NK-92 treated with Interleukin-12 subunit alpha and Interleukin-12 subunit beta, amount 100 ng/mL, for 24 hours (cell line): ENCODE data around the gene SRPRA.
A peak's percentile ranks its signal among the peaks of the same experiment; 100 is the strongest.
"Not testable (repeated sequence)": the region's sequence is repeated elsewhere in the genome, so short reads cannot be mapped to it uniquely, and the experiment has no call there.

Source experiments
- DNase-seq: peaks from one replicate; lab custom pipeline; 2025; lab: John Stamatoyannopoulos, UW

Gene SRPRA, protein sequence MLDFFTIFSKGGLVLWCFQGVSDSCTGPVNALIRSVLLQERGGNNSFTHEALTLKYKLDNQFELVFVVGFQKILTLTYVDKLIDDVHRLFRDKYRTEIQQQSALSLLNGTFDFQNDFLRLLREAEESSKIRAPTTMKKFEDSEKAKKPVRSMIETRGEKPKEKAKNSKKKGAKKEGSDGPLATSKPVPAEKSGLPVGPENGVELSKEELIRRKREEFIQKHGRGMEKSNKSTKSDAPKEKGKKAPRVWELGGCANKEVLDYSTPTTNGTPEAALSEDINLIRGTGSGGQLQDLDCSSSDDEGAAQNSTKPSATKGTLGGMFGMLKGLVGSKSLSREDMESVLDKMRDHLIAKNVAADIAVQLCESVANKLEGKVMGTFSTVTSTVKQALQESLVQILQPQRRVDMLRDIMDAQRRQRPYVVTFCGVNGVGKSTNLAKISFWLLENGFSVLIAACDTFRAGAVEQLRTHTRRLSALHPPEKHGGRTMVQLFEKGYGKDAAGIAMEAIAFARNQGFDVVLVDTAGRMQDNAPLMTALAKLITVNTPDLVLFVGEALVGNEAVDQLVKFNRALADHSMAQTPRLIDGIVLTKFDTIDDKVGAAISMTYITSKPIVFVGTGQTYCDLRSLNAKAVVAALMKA

DNA sequence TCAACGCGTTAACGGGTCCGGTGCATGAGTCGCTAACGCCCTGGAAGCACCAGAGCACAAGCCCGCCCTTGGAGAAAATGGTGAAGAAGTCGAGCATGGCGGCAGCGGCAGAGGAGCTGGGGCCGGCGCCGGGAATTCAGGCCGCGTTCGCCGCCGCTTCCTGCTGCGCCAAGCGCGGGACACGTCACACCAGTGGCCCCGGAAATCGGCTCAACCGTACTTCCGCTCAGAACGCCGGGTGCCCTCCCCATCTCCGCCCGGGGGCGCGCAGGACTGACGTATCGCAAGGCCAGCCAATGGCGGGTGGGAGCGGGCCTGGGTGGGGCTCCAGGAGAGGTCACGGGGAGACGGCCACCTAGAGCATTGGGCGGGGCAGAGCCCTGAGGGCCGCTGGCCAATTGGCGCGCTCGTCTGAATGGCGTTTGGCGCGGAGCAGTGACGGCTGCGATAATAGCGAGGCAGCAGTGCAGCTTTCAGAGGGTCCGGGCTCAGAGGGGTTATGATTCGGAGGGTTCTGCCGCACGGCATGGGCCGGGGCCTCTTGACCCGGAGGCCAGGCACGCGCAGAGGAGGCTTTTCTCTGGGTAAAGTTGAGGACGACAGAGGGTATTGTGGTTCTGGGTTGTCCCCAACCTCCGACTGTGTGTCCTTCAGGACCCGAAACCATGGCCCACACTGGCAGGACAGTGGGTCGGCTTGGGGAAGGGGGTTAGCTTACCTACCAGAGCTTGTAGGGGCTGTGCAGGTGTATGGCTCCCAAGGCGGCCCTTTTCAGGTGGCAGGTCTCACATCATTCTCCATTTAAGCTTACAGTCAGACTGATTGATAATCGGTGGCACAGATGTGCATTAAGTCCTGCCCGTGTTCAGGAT is at the start of gene SRPRA, which contains the start of gene FOXRED1:
Gene SRPRA (minus strand): TSS at position 188 of the 872 bp plus-strand sequence. CDS start 91 bp downstream, at position 97.
Gene FOXRED1 (plus strand): TSS at position 447 of the 872 bp plus-strand sequence. CDS start 53 bp downstream, at position 500.
- DNase-seq, result peak; percentile 98

- no peak for DNase-seq
Measured at GRCh38 chr11:126317756-126318573, 49.3 kb upstream of the SRPRA start.

- DNase-seq, result no peak
Measured at GRCh38 chr11:126317432-126317755, 48.7 kb upstream of the SRPRA start.

- DNase-seq, result no peak
Measured at GRCh38 chr11:126313826-126314225, 45.1 kb upstream of the SRPRA start.

DNA sequence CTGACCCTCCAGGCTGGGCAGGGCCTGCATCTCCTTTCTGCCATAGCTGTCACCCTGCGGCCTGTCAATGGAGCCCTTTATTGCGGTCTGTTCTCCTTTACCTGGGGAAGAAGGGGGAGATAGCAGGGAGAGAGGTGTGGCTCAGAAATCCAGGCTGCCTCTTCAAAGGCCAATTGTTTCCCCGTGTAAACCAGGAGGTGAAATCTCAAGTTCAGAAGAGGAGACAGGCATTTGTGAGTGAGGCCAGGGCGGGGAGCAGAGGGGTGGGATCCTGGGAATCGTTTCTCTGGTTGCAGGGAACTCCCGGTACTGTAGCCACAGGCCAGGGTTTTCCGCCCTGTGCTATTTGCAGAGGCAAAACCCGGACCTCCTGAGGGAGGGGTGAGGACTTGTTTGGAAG is 44.3 kb upstream of the SRPRA start:
- no peak for DNase-seq

- no peak for DNase-seq
Measured at GRCh38 chr11:126311401-126312291, 43.0 kb upstream of the SRPRA start.

GRCh38 chr11:126310992-126311310 is 42.3 kb upstream of the SRPRA start:
- no peak for DNase-seq

DNA sequence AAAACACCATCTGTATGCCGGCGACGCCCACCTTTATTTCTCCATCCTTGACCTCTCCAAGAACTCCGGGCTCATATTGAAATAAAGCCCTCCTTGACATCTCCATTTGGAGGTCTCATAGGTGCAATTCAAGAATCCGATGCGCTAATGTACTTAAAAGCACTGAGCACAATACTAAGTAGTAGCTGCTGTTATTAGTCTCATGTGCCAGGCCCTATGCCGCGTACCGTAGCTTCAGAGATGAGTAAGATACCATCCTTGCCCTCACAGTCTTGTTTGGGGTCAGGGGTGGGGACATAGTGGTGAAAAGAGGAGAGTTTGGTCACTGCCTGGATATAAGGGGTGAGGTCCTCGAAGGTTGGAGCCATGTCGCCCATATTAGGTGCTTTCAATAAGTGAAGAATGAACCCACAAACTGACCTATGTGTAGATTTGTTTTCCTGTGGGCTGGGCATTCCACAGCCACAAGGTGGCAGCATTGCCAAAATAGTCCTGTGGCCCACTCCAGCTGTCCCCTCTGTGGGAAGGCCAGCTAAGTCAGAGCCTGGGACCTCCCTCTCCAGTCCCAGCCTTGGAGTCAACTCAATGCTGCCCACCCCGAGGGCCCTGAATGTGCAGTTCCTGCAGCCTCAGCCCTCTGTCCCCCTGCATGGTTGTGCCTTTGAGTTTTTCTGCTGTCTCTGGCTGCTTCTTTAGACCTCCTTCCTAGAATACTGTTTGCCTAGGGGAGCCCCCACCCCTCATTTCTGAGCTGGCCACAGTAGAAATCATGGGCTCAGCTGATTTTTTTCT is 41.7 kb upstream of the SRPRA start:
- DNase-seq, result peak; percentile 36

DNA sequence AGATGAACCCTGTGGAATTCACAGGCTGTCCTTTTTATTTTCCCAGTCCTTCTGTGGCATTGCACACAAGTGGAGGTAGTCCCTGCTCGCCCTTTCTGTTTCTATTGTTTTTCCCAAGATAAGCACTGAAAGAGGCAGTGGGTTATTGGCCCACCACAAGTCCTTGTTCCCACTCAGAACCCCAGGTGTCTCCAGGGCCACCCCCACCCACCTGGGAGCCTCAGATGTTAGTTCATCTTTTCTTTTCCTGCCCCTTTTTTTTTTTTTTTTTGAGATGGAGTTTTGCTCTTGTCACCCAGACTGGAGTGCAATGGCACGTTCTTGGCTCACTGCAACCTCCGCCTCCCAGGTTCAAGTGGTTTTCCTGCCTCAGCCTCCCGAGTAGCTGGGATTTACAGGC is 40.1 kb upstream of the SRPRA start:
- DNase-seq, result not testable (repeated sequence)

GRCh38 chr11:126308271-126308671 is 39.6 kb upstream of the SRPRA start:
- no peak for DNase-seq

- DNase-seq, result no peak
Measured at GRCh38 chr11:126307706-126308105, 39.0 kb upstream of the SRPRA start.

DNA sequence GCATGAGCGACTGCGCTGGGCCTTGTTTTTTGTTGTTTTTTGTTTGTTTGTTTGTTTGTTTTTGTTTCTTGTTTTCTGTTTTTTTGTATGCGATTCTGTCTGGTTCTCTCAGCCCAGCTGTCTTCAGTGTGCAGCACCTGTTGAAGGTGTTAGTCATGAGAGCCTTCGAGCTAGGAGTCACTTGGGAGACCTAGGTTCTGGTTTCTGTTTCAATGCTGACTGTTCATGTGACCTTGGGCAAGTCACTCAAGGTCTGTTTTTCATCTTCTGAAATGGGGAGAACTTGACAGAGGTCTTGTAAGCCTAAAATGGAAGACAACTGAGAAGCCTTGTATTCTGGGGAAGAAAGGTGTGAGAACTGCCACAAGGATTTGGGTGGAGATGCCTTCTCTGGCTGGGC is 37.0 kb upstream of the SRPRA start:
- no peak for DNase-seq

GRCh38 chr11:126304457-126305075 is 35.9 kb upstream of the SRPRA start:
- no peak for DNase-seq

GRCh38 chr11:126303623-126304456 is 35.1 kb upstream of the SRPRA start, which contains the start of gene DCPS:
DCPS (plus strand) TSS chr11:126304060; CDS start chr11:126304081, 21 bp downstream.
- DNase-seq, result peak; percentile 71

DNA sequence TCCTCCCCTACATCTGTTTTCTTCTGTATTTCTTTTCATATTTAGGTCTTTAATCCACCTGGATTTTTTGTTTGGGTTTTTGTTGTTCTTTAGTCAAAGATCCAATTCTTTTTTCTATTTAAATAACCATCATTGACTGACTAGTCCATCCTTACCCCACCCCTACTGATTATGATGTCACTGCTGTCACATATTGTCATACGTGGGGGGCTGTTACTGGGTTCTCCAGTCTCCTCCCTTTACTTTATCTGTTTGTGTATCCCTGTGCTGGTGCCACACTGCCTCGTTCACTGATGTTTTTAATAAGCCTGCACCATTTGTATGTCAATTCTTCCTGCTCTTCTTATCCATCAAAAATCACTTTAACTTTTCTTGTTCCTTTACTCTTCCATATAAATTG is 28.3 kb upstream of the SRPRA start:
- DNase-seq, result no peak

- DNase-seq, result no peak
Measured at GRCh38 chr11:126293726-126294125, 25.0 kb upstream of the SRPRA start.

DNA sequence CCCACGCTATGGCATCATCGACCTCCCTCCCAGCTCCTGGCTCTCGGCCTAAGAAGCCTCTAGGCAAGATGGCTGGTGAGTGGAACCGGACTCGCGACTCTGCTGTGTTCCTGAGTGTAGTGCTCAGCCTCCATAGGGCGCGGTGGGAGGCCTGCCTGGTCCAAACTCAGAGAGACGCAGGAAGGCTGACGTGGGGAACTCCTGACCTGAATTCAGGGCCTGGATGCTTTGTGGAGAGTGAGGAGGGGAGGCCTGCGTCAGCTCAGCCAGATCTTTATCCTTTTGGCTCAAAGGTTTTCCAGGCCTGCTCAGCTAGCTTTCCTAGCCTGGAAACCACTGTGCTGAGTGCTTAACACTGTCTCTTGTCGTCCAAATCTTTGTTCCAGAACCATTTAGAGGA is 22.2 kb upstream of the SRPRA start:
- DNase-seq, result no peak

GRCh38 chr11:126288237-126288636 is 19.5 kb upstream of the SRPRA start:
- DNase-seq, result no peak
